Measurements from ENCODE around the gene PRKN.

Gene PRKN

GRCh38 chr6:161745594-161746141 is 981.9 kb downstream of the PRKN start:
- DNase-seq = no peak

DNA sequence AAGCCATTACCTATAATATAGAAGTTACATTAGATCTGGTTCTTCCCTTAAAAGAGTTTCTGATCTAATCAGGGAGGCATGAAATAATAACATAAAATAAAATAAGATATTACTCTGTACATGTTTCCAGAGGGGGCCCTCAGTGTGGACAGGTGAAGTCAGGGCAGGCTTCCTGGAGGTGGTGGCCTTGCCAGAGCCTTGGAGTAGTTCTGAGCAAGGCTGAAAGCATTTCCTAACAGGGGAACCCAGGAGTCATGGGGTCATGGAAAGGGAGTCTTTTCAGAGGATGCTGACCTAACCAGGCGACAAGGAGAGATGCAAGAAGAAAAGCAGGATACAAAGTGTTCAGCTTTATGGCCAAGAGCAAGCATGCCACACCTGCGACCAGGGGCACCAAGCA is 982.4 kb downstream of the PRKN start:
- DNase-seq = no peak

GRCh38 chr6:161744211-161745067 is 983.1 kb downstream of the PRKN start:
- no peak for DNase-seq

GRCh38 chr6:161743509-161744178 is 983.9 kb downstream of the PRKN start:
- no peak for DNase-seq

GRCh38 chr6:161740486-161740885 is 987.1 kb downstream of the PRKN start:
- no peak for DNase-seq

GRCh38 chr6:161736781-161737292 is 990.7 kb downstream of the PRKN start:
- no peak for DNase-seq

- no peak for DNase-seq
These were observed 991.2 kb downstream of the PRKN start for GRCh38 chr6:161736326-161736725.

- no peak for DNase-seq
These were observed 995.0 kb downstream of the PRKN start for GRCh38 chr6:161732594-161732993.

DNA sequence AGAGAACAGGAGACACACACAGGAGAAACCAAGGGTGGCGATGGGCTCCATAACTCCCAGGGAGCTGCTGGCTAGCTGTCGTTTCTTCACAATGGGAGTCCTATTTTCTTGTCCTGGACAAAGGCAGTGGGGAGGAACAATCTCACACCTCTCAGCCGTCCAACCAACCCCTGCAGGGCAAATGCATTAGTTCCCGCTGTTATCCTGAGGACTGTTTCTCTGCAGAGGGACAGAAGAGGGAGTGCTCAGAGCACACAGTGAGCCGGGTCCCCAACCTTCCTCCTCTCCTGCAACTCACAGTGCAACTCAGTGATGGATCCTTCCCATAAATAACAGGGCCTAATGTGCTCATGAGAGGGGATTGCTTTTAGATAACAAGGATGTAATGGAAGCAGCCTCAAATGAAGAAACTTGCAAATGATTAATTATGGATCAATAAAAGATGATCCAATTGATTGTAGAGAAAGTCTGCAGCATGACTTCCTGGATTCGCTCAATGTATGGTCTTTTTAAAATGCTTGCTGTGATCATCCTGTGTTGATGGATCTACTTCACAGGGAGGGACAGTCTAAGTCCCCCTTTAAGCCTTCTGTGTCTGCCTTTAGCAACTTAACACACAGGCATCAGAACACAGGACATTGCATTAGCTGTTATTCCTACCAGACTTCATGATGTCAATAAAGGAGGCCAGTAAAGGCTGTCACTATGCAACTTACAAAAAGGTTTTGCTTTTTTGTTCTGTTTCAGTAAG is 1000.3 kb downstream of the PRKN start:
- no peak for DNase-seq

- no peak for DNase-seq
These were observed 1005.2 kb downstream of the PRKN start for GRCh38 chr6:161722394-161722793.

DNA sequence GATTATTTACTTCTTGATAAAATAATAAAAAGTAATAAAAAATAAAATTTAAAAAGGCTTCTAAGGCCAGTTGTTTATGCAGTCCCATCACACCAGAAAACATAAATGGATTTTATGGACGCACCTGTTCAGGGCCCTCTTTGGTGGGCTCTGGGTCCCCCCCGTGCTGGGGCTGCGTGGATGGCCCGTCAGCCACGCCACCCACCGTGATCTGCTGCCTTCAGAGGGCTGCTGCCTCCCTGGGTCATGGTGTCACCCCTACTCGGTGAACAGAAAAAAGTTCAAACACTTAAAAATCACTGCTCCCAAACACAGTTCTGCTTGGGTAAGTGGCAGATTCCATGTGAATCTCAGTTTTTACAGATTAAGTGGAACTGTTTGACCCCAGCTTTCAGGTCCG is 1006.1 kb downstream of the PRKN start:
- no peak for DNase-seq

GRCh38 chr6:161716176-161716575 is 1011.4 kb downstream of the PRKN start:
- DNase-seq = no peak

- no peak for DNase-seq
These were observed 1015.6 kb downstream of the PRKN start for GRCh38 chr6:161711938-161712337.

- no peak for DNase-seq
These were observed 1016.1 kb downstream of the PRKN start for GRCh38 chr6:161711515-161711914.

DNA sequence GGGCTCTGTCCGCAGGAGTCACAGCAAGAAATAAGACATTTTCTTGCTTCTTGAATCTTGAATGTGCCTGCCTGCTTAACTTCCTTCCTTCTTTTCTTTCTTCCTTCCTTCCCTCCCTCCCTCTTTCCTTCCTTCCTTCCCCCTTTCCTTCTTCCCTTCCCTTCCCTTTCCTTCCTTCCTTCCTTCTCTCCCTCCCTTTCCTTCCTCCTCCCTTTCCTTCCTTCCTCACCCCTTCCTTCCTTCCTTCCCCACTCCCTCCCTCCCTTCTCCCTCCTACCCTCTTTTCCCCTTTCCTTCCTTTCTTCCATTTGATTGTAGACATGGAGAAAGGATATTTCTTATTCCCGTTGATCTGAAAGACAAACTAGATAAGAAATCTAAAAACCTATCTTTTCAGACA is 1016.9 kb downstream of the PRKN start:
- no peak for DNase-seq

DNA sequence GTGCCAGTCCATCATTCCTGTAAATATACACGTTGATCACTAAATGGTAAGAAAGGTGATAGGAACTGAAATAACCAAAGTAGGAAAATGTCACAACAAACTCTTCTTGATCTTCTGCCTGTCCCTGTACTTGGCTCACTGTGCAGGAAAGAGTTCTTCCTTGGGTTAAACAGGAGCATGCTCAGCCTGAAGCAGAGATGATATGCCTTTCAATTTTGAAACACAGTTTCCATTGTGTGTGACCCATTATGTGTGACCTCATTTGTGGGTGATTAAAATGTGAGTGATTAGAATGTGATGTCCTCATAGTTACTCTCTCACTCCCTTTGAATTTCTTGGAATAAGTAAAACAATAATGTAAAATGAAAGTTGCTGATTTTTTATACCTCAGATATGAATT is 1026.5 kb downstream of the PRKN start:
- DNase-seq = no peak

DNA sequence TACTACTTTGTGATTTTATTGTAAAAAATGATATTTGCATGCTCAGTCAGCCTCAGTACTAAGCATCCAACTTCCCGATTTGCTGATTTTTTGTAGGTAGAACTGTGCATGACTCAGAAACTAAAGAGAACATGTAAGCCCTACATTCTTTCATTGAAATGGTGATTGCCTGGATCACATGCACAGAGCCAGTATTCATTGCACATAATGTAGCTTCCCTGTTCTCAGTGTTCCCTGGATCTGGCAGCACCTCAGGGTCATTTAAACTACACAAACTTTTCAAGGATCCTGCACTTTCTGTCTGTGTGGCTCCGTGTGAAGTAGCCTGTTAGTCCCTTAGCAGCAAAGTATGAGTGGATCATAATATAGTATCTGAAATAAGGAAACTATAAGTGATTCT is 1030.8 kb downstream of the PRKN start:
- no peak for DNase-seq

- DNase-seq = no peak
These were observed 1032.6 kb downstream of the PRKN start for GRCh38 chr6:161694995-161695394.

DNA sequence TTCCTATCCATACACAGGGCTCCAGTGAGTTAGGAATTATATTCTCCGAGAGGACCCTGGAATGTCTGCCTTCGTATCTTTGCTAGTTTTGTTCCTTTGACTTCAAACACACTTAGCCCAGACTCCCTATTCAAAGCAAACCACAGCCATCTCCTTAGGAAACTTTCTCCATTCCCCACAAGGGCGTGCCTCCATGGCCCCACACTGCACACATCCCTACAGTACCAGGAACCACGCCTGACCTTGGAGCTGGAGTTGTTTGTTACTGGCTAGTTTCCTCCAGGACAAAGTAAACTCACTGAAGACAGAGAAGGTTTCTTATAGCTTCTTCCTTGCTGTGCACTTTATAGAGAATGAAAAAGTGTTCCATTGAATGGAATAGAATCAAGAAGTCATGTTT is 1040.9 kb downstream of the PRKN start:
- no peak for DNase-seq

GRCh38 chr6:161684731-161685475 is 1042.7 kb downstream of the PRKN start:
- no peak for DNase-seq

DNA sequence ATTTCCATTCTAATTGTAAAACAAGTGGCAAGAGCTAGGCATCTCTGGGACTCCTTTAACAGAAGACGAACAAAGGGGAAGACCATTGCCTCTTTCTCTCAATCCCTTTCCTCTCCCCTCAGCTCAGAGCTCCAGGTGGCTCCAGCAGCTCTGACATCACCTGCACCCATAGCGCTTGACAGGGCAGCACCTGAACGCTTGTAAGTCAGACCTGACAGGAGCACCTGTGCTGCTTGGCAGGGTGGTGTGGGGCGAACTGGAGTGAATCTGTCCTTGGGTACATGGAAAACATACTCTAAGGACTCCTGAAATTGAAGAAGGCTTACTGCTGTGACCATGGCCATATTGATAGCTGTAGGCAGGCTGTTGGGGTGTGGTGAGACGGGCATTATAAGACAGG is 1044.2 kb downstream of the PRKN start:
- DNase-seq = no peak

DNA sequence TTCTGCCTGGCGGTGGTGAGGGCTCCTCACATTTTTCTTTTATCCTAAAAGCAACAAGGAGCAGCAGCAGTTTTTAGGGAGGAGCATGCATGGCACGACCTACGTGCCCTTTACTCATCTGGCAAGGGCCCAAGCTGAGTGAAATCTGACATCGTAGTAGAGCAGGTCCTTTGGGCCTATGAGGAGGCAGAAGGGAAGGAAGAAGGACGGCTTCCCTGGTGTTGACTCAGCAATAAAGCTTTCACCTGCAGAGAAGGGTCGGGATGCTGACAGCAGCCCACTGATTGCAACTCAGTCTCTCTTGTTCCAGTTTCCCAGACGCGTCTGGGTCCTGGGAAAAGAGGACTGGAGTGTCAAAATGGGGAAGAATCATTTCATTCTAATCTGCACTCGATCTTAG is 1044.6 kb downstream of the PRKN start:
- no peak for DNase-seq
